GM21576 (cell line): ENCODE results near the gene HNRNPH1.
"Not testable (repeated sequence)": the region's sequence is repeated elsewhere in the genome, so short reads cannot be mapped to it uniquely, and the experiment has no call there.

ENCODE experiments used
- ATAC-seq: cut with Tn5 transposase; IDR thresholded peaks from one replicate; pipeline ENCODE4 v1.9.1; 2021; ENCODE audit warnings: mild to moderate bottlenecking, moderate library complexity; ENCODE audit not compliant: unreplicated experiment

The HNRNPH1 gene

GRCh38 chr5:179623003-179623905 lies at the start of gene HNRNPH1:
TSS of gene HNRNPH1 (minus strand) at chr5:179623671. CDS start at chr5:179623133, 538 bp downstream.
- ATAC-seq, result peak; percentile 75

GRCh38 chr5:179668391-179668790 lies 44.9 kb upstream of the HNRNPH1 start:
- no peak for ATAC-seq

- ATAC-seq, result not testable (repeated sequence)
These were observed 38.2 kb upstream of the HNRNPH1 start for GRCh38 chr5:179661647-179662046.

GRCh38 chr5:179658179-179658856 lies 34.8 kb upstream of the HNRNPH1 start:
- ATAC-seq, result peak; percentile 62

- peak; percentile 81 for ATAC-seq
These were observed 34.1 kb upstream of the HNRNPH1 start for GRCh38 chr5:179657302-179658178.

- not testable (repeated sequence) for ATAC-seq
These were observed 29.7 kb upstream of the HNRNPH1 start for GRCh38 chr5:179653135-179653534.

GRCh38 chr5:179650245-179650644 lies 26.8 kb upstream of the HNRNPH1 start:
- not testable (repeated sequence) for ATAC-seq

- ATAC-seq, result not testable (repeated sequence)
These were observed 25.8 kb upstream of the HNRNPH1 start for GRCh38 chr5:179649166-179649703.

- no peak for ATAC-seq
These were observed 24.9 kb upstream of the HNRNPH1 start for GRCh38 chr5:179648410-179648809.

- not testable (repeated sequence) for ATAC-seq
These were observed 21.3 kb upstream of the HNRNPH1 start for GRCh38 chr5:179644766-179645165.

GRCh38 chr5:179643141-179643920 lies 19.9 kb upstream of the HNRNPH1 start:
- not testable (repeated sequence) for ATAC-seq

GRCh38 chr5:179642626-179643025 lies 19.2 kb upstream of the HNRNPH1 start:
- not testable (repeated sequence) for ATAC-seq

GRCh38 chr5:179641745-179642144 lies 18.3 kb upstream of the HNRNPH1 start:
- not testable (repeated sequence) for ATAC-seq

GRCh38 chr5:179639296-179639695 lies 15.8 kb upstream of the HNRNPH1 start:
- ATAC-seq, result not testable (repeated sequence)

GRCh38 chr5:179634370-179635172 lies 11.1 kb upstream of the HNRNPH1 start:
- peak; percentile 79 for ATAC-seq

GRCh38 chr5:179633501-179634369 lies 10.3 kb upstream of the HNRNPH1 start:
- ATAC-seq, result peak; percentile 59

GRCh38 chr5:179624841-179625271 lies 1.4 kb upstream of the HNRNPH1 start:
- no peak for ATAC-seq
